Stimulated activated CD4-positive, alpha-beta T cell treated with anti-CD3 and anti-CD28 coated beads, Interleukin-2, amount 100 ng/mL, for 24 hours (primary cell): Measurements from ENCODE around the gene BTBD9.

Source experiments
- DNase-seq, 2 donors: peaks; one replicate each; pipeline ENCODE4 v3.0.0-alpha.2; 2020

BTBD9 gene

DNA sequence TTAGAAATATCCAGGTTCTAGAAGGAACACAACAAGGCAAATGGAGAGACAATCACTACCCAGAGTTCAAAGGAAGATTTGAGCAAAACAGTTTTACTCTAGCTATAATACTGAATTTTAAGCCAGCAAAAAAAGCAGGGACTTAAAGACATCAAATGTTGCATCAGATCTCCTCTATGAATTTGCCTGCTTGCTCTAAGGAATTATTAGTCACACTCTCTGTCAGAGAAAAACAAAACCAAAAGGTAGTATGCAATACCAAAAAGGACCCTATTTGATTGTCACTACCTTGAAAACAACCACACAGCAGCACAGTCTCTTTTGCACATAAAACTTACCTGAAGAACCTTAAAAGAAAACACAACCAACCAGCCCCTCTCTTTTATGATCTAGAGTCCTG lies 46.3 kb downstream of the BTBD9 start:
- DNase-seq, result no peak

DNA sequence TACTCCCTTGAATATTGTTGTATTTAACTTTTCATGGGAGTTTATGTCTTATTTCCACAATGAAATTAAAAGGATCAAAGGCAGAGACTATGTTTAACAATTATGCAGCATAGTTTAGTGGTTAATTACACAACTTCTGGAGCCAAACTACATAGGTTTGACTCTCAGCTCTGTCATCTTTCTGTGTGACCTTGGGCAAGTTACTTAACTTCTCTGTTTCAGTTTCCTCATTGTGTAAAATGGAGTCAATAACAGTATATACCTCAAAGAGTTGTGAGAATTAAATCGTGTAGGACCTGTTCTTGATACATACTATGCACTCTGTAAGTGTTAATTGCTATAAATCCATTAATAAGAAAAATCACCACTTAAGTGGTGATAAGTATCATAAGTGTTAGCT lies 48.3 kb downstream of the BTBD9 start:
- no peak for DNase-seq

DNA sequence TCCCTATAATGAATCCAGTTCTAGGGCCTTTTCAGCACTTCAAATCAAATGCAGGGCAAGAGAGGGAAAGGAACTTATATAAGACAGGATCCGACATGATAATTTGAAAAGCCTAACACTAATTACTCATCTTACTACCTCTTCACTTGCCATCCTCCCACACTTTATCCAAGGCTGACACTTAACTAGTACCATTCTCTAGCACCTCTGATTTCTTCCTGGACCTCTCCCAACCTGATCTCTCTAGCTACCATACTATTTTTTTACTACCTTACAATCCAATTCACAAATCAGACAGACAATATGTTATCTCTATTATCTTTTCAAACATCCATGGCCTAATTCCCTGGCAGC lies 50.4 kb downstream of the BTBD9 start:
- no peak for DNase-seq

DNA sequence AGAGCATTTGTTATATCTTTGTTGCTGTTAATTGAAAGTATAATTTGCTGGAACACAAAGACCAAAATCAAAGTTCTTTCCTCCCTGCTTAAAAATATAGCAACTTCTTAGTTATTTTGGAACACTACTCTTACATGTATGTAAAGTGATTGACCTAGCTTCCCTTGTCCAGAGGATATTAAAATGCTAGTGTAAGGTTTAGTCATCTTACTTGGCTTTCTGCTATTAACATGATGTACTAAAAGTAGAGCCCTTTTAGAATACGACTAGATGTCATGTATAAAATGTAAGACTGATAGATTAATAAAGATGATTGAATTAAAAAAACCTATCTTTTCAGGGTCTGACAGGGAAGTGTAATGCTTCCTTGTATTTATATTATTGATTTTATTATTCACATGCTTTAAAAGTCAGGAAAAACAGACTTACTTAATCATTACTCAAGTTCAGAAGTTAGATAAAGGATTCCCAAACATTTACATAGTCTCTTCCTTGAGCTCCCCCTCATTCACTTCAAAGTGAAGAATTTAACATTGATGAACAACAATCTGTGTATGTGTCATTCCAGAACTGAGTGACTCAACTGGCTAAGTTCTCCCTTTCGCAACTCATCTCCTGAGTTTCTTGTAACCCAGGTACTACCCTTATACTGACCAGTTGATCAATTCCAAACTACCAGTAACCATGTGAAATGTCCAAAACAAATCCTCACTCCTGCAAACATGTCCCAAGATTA lies 50.9 kb downstream of the BTBD9 start:
- no peak for DNase-seq

DNA sequence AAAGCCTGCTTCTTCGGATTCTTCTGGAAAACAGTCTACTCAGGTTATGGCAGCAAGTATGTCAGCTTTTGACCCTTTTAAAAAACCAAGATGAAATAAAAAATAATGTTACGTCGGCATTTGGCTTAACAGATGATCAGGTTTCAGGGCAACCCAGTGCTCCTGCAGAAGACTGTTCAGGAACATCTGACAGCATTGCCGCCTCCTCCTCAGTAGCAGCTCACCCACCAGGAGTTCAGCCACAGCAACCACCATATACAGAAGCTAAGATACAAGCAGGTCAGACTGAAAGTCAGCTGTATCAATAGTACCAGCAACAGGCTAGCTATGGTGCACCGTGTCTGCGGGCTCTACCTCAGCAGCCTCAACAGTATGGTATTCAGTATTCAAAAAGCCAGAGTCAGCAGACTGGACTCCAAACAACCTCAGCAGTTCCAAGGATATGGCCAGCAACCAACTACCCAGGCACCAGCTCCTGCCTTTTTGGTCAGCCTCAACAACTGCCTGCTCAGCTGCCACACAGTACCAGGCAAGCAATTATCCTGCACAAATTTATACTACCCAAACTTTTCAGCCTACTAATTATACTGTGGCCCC lies 51.9 kb downstream of the BTBD9 start:
- no peak for DNase-seq

DNA sequence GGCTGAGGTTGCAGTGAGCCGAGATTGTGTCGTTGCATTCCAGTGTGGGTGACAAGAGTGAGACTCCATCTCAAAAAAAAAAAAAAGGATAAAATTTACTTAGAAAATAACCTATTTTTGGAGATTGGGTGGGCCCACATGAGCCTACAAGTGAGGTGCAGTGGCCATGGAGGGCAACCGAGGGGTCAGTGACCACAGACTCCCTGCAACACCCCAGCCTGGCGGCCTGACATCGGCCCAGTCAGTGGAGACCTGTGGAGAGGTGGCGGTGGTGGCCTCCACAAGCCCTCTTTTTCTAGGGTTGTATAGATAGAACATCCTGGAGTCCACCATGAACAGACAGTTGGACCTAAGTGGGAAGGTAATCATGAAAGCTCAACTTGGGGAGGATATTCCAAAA lies 52.7 kb downstream of the BTBD9 start:
- DNase-seq, result no peak

DNA sequence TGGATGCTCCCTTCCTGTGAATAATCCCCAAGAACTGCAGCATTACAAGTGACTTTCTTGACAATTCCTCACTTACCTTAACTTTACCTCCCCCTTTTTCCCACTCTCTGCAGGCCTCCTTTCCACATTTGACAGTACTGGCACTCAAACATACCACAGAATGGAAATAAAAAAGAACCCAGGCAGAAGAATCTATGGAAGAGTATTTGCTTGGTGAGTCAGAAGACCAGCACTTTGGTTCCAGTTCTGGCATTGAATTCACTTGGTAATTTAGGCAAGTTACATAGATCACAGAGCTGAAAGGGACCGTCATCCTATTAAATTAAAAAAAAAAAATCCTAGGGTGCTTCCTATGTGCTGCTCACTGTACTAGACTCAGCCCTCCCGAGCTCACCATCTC lies 55.0 kb downstream of the BTBD9 start:
- DNase-seq, result no peak

DNA sequence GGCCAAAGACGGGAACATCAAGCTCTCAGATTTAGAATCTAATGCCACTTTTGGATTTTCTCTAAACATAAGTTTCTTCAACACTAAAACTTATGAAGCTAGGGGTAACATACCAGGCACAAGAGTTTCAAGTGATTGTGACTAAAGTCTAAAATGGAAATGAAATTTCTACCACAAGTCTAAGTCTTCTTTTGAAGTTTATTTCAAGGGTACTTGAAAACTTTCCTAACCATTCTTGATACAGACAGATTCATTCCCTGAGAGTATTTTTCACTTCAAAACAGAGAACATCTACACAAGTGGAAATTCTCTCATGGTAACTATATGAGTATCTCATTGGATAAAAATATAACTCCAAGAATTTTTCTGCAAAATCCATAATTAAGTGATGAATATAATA lies 56.2 kb downstream of the BTBD9 start:
- DNase-seq, result no peak

DNA sequence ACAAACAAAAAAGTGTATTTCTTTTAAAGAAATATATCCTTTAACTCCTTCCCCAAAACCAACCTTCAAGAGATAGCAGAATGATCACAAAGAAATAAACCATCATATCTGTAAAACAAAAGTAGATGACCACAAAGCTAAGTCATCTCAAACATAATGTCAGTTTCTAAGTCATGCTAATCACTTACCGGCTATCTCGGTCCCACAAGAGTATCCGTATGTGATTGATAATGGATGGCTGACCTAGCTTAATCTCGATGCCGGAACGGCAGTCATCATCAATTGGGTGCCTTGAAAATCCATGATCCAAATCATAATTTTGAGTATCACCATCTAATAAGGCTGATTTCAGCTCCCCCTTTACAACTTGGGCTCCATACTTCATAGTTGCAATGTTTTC lies 59.7 kb downstream of the BTBD9 start:
- no peak for DNase-seq

DNA sequence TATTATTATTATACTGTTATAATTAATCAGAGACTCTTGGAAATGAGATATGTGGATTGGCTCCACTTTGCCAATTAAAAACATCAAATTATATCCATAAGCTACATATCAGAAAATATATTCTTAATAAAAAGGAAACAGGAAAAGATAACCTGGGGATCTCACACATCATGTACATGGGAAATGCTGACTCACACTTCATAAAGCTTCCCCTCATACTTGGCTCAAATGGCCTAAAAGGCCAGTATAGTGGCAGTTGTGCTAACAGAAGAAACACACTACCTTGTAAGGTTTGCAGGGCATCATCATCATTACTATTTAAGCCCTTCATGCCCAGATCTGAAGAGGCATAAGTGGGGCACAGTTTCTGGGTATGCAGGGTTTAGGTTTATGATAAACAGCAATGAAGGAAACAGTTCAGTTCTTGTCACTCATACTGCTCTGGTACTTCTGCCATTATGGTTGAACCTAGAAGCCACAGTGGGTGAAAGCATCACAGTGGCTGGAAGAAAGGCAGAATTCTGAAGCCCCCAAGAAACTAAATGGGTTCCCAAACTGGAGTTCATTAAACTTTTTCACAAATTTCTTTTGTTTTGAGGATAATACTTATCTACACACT lies 60.6 kb downstream of the BTBD9 start:
- DNase-seq, result no peak

DNA sequence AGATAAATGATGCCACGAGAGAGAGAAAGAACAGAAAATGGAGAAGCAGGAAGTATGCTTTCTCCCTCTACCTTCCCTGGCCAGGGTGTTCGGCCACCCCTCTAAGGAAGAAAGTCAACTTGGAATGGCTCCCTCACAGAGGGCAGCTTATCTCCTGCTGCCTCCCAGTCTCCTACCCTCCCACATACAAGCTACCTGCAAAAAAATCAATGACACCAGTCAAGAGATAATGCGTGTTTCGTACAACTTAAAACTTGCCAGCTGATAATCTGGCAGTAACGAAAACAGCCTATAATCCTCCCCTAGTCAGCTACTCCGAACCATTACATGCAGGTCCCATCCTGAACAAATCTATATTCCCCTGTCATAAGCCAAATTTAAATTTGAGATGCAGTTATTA lies 61.7 kb downstream of the BTBD9 start:
- DNase-seq, result no peak

DNA sequence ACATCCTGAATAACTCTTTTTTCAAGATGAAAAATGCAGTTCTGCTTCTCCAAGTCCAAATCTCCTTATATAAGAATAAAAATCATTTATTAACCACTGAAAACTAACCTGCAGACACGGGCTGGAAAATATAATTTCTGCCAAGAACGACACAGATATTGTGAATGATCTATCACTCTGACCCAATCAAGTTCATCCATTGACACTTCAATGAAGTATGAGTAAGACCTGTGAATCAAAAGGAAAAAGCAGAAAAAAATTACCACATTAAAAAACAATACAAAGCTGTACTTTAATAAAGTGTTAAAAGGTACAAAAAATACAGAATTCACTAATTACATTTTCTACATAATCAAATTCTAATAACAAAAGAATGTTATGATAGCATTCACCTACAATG lies 62.2 kb downstream of the BTBD9 start:
- DNase-seq, result no peak

DNA sequence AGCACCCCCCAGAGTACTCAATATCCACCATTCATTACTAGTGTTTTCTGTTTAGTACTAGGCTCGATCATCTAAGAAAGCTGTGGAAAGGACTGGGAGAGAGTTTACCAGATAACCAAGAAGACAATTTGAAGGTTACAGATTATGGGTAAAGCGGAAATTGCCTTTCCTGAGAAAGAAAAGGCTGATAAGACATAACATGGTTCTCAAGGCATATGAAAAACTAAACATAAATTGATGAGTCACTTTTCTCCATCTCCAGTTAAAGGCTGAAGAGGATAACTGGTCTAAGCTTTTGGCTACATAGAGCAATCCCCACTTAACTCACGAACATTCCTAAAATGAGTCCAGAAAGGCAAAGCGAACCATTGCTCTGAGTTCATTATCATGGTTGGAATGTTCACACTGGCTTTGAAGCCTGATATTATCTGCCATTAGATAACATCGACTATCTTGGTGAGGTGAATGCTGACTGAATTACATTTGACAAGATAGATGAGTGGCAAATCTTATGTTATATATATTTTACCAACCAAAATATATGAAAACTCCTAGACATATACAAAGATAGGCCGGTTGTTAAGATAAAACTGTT lies 65.8 kb downstream of the BTBD9 start:
- DNase-seq, result no peak

DNA sequence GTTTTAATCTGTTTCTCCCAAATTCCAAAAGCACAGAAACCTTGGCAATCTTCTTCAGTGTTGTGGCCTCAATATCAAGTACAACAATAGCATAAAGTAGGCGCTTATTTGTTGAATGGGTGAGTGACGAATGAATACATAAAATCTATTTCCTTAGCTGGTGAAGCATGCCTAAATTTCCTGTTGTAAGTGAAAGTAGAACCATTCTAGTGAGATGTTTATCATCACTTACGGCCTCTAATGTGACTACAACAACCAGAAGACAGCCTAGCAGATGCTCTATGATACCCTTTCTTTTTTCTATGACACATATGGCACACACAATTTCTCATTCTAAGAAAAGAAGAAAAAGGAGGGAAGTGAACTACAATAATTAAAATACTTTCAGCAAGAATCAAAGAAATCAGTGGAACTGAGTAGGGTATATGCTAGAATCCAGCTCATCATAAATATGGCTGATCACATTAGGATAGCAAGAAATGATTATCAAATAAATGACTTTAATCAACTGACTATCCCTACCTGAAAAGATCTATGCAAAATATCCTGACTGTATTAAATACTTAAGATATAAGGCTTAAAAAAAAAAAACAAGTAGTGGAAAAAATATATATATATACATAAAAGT lies 67.4 kb downstream of the BTBD9 start:
- DNase-seq, result no peak

DNA sequence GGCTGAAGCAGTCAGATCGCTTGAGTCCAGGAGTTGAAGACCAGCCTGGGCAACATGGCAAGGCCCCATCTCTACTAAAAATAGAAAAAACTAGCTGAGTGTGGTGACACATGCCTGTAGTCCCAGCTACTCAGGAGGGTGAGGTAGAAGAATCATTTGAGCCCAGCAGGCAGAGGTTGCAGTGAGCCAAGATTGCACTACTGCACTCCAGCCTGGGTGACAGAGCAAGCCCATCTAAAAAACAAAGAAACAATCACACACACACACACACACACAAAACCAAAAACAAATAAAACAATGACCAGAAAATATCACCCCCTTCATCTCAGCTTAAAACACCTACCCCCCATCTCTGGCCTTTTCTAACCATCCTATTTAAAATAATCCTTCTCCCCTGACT lies 68.0 kb downstream of the BTBD9 start:
- DNase-seq, result no peak

DNA sequence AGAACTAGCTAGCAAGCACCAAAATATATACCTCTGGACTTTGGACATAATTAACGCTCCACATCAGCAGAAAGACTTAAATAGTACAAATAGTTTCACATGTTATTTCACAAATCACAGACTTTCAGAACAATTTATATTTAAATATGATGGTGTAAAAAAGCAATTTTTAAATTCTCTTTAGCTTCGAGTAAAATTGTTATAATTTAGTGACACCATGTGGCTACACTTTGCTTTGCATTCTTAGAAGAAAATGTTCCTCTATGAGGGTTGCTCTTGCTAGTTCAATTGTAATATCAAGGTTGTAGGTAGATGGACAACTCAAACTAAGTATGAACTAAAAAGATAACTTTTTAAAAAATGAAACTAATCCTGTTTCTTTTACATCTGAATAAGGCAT lies 69.0 kb downstream of the BTBD9 start:
- DNase-seq, result no peak

DNA sequence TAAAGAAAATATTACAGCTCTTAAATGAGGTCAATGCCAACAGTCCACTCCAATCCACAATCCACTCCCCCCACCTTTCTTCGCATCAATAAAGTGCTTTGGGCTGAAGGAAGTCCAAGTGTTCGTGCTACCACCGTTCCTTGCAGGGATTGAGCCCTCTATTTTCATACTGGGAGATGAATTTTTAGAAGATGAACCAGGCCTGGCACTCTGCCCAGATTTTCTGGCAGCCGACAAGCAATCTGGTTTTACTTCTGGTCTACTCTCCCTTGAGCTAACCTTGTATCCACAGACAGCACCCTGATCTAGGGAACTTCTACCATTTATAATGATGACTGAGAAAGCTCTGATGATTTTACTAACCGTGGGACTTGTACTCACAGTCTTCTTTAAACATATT lies 72.3 kb downstream of the BTBD9 start:
- peak in 1 of 2 donors; percentile 3 for DNase-seq

DNA sequence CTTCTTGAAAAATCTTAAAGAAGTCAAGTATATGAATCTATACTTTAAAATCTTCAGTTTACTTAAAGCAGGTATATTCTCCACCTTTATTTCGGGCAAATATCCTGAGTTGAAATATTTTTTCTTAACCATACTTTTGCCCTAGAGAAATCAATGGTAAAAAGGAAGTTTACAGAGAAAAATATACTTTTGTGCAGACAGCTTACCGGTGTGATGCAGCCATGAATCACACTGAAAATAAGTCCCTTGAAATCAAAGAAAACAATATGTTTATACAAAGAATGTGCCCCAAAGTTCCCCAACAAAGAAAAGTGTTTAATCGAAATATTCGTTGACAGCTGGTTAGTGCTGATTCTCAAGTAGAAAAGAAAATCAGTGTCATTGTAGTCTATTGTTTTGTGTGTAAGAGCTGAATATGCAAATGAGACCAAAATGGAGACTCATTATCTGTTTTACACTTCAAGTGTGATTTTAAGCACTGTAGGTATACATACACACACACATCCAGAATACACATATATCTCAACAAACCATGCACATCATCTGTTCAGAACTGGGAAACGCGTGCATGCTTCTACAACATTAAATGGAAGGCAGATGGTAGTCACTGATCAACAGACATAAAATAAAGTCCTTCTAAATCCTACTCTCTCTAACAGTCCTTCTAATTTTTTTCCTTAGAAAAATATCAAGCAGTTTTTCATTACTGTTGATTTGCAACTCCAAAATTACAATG lies 73.3 kb downstream of the BTBD9 start:
- DNase-seq, result no peak

DNA sequence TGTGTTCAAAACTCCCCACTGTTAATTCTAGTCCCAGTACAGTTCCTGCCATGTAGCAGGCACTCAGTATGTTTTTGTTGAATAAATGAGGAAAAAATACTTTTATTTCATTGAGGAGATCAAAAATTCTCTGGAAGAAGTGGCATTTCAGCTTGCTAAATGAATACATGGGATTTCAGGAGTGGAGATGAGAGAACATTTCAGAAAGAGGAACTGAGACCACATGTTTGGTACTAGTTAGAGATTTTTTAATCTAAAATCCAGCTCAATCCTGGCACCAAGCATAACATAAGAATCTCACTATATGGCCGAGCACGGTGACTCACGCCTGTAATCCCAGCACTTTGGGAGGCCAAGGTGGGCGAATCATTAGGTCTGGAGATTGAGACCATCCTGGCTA lies 75.4 kb downstream of the BTBD9 start:
- no peak for DNase-seq

DNA sequence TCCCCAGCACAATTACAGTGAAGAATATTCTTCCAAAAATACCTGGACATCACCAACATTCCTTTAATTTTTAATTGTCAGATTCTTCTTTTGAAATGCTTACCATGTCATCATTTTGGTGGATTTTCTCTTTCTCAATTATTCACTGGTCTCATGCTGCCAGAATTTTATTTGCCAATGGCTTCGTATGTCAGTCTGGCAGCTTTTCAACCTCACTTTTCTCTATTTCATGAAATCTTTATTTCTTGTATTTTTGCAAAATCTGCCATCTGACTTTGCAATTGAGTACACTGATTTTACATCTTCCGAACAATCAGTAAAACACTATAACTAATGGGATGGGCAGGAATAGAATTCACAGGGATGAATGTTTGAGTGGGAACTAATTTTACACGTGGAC lies 84.1 kb downstream of the BTBD9 start:
- DNase-seq, result no peak

DNA sequence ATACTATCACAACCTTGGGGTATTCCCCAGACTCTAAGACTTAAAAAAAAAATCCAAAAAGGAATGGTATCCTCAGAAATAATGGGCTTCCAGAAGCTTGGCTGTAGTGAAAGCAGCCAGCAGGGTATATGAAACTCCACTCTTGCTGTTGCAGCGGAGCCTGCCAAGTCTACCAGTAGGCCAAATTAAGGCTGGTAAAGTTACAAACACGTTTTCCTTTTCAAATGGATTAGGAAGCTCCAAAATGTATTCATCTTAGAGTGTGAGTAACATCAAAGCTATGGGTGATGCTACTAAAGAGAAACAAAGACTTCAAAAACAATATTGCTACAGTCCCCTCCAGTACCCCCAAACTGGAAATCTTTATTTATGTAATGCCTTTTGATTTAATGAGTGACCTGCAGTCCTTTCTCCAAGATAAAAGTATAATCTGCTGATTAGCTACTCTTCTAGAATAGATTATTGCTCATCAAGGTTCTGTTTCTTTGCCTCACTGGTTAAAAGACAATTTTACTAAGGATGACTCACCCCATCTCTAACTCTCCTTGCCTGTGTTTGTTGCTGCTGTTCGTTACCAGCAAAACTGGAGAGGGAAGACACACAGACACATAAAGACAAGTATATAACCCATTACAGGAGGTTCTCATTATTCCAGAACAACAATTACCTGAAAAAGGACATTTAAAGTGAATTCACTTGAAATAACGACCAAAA lies 84.9 kb downstream of the BTBD9 start:
- no peak for DNase-seq

DNA sequence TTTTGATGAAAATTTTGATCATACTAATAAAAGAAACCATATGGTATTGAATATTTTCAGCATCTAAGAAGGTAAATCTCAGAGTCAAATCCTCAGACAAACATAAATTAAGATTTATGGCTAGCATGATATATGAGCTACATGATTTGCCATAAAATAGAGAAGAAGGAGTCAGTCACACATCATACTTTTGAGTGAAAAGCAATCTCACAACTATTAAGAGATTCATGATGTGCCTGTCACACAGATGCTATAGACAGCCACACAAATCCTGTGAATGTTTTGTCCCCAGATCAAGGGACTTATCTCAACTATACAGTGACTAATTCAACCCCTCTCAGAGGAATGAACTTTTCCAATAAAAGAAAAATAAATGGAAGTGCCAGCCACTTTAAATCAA lies 85.7 kb downstream of the BTBD9 start:
- no peak for DNase-seq

DNA sequence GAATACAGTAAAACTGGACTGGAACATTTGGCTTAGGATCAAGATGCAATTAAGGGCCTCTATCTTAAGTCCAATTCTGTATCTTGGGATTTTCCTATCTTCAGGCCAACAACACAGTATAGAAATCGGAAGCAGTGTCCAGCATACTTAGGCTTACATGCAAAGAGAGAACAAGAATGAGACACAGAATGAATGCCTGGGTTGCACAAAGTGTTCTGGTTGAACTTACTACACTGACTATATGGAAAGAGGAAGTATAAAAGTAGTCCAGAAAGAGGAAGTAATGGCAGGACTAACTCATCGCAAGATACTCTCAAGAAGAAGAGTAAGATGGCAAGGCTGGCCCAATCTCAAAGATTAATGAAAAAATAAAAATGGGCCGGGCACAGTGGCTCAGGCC lies 87.6 kb downstream of the BTBD9 start:
- no peak for DNase-seq
